Measurements from ENCODE around the gene TMCC2.

TMCC2 gene

DNA sequence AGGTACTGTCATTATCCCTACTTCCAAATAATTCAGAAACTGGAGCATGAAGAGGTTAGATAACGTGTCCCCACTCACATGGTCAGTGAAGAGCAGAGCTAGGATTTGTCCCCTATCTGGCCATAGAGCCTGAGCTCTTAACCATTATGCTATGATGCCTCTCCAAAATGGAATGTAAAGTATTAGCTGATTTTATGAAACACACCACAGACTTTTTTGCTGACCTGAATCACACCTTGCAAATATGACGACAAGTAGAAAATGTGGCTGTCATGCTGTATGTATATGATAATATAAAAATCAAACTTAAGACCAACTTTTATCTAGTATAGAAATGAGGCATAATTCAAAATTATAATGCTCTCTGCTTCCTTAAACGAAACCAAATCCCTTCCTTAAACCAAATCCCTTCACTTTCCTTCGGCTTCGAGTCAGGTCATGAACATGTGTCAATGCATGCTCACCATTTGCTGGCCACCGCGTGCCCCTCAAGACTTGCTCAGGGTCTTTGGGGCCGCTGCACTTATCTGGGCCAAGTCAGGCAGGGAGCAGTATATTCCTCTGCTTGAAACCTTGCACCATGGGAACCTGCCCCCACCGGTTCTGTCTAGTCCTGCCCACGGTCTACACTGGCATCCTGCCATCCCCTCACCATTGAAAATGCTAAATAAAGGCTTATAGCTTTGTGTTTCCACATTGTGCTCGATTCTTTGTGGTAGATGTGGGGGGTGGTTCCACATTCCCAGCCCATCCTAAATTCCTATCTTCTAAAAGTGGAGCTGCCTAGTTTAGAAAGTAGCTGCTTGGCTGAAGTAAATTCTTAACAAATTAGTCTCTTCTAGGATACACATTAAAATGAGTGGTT lies 1.6 kb upstream of the TMCC2 start:
- no peak for DNase-seq (ENCODE audit: extremely low read depth, insufficient read length)
- Histone ChIP-seq H3K4me3 (replicated peaks; ENCODE audit: low read depth, low read length) (no peak overlapping the region), H3K36me3 (ENCODE audit: control insufficient read depth, insufficient read depth, low read length) (no peaks in the 10 kb centered on the region), H3K27me3 (replicated peaks; ENCODE audit: control insufficient read depth, insufficient read depth, low read length) (no peaks in the 10 kb centered on the region)
- TF ChIP-seq, protein P1, sequence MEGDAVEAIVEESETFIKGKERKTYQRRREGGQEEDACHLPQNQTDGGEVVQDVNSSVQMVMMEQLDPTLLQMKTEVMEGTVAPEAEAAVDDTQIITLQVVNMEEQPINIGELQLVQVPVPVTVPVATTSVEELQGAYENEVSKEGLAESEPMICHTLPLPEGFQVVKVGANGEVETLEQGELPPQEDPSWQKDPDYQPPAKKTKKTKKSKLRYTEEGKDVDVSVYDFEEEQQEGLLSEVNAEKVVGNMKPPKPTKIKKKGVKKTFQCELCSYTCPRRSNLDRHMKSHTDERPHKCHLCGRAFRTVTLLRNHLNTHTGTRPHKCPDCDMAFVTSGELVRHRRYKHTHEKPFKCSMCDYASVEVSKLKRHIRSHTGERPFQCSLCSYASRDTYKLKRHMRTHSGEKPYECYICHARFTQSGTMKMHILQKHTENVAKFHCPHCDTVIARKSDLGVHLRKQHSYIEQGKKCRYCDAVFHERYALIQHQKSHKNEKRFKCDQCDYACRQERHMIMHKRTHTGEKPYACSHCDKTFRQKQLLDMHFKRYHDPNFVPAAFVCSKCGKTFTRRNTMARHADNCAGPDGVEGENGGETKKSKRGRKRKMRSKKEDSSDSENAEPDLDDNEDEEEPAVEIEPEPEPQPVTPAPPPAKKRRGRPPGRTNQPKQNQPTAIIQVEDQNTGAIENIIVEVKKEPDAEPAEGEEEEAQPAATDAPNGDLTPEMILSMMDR (IDR thresholded peaks at IDR 0.05; ENCODE audit: insufficient read depth, low read length, poor library complexity, severe bottlenecking), result no peak

DNA sequence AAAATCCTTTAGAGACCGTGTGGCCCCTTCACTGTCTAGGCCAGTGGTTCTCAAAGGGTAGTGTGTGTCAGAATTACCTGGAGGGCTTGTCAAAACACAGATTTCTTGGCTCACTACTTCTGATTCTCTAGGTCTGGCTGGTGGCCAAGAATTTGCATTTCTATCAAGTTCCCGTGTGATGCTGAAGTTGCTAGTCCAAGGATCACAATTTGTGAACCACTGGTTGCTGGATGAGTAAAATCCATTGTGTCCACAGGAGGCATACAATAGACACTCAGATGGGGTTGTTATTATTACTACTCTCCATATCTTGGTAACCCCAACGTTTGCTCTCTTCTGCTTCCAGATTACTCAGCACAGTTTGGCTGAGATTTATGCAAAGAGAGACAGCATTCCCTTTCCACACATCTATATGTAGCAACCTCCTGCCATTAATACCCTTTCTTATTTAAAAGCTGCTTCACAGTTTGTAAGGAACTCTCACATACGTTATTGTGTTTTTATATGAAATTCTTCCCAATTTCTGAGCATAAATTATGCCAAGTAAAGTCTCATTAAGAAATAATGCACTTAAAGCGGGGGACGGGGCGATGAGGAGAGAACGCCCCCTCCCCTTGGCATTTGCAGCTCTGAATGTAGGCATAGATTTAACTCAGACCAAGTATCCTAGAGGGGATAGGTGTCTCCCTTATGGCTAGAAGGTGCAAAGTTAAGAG lies 720 bp upstream of the TMCC2 start:
- peak overlapping the region; percentile 63 for H3K4me3 ChIP-seq (replicated peaks; ENCODE audit: low read depth, low read length)
- no peaks in the 10 kb centered on the region for H3K27me3 ChIP-seq (replicated peaks; ENCODE audit: control insufficient read depth, insufficient read depth, low read length)
- no peaks in the 10 kb centered on the region for H3K36me3 ChIP-seq (ENCODE audit: control insufficient read depth, insufficient read depth, low read length)
- TF ChIP-seq, protein P1 (IDR thresholded peaks at IDR 0.05; ENCODE audit: insufficient read depth, low read length, poor library complexity, severe bottlenecking), result no peak
- no peak for DNase-seq (ENCODE audit: extremely low read depth, insufficient read length)

DNA sequence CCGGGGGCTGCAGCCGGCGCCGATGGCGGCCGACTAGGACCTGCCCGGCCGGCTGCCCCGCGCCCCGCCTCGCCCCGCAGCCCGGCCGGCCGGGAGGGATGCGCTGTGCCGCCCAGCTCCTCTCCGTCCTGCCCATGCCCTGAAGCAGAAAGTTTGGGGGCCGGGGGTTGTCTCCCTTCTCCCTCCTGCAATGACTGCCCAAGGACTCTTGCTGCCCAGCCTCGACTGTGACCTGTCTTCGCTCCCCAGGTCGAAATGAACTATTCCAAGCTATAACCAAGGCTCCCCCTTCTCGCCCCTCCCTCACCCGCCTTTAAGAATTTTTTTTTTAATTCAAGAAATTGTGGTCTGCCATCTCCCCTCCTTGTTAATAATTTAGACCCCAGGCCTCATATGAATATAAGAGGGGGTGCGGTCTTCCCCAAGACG lies 361 bp downstream of the TMCC2 start:
- no peak for DNase-seq (ENCODE audit: extremely low read depth, insufficient read length)
- no peaks in the 10 kb centered on the region for H3K27me3 ChIP-seq (replicated peaks; ENCODE audit: control insufficient read depth, insufficient read depth, low read length)
- TF ChIP-seq, protein P1 (IDR thresholded peaks at IDR 0.05; ENCODE audit: insufficient read depth, low read length, poor library complexity, severe bottlenecking), result no peak

DNA sequence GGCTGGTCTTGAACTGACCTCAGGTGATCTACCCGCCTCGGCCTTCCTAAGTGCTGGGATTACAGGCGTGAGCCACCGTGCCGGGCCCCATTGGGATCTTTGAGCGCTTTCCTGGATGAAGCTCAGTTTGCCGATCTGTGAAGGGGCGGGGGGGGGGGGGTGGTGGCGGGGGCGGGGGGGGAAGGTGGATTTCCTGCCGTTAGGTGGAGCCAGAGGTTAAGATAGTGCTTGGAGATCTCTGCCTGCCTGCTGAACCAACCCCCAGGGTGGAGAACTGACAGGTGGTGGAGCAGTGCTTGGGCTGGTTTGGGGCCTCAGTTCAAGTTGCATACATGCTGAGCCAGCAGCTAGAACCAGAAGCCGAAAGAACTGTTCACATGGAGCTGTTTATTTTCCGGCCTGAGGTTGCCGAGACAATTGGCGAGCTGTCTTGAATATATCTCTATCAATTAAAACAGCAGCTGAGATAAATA lies 1.7 kb downstream of the TMCC2 start:
- peak; percentile 63 for DNase-seq (ENCODE audit: extremely low read depth, insufficient read length)
- peak overlapping the region; percentile 63 for H3K4me3 ChIP-seq (replicated peaks; ENCODE audit: low read depth, low read length)
- no peaks in the 10 kb centered on the region for H3K27me3 ChIP-seq (replicated peaks; ENCODE audit: control insufficient read depth, insufficient read depth, low read length)
- TF ChIP-seq, protein P1 (IDR thresholded peaks at IDR 0.05; ENCODE audit: insufficient read depth, low read length, poor library complexity, severe bottlenecking), result peak; percentile 39
- H3K36me3 ChIP-seq (ENCODE audit: control insufficient read depth, insufficient read depth, low read length), result no peaks in the 10 kb centered on the region

More for the DNA sequence above, 361 bp downstream of the TMCC2 start:
- H3K36me3 ChIP-seq (ENCODE audit: control insufficient read depth, insufficient read depth, low read length), result no peaks in the 10 kb centered on the region
- peak overlapping the region; percentile 63 for H3K4me3 ChIP-seq (replicated peaks; ENCODE audit: low read depth, low read length)

DNA sequence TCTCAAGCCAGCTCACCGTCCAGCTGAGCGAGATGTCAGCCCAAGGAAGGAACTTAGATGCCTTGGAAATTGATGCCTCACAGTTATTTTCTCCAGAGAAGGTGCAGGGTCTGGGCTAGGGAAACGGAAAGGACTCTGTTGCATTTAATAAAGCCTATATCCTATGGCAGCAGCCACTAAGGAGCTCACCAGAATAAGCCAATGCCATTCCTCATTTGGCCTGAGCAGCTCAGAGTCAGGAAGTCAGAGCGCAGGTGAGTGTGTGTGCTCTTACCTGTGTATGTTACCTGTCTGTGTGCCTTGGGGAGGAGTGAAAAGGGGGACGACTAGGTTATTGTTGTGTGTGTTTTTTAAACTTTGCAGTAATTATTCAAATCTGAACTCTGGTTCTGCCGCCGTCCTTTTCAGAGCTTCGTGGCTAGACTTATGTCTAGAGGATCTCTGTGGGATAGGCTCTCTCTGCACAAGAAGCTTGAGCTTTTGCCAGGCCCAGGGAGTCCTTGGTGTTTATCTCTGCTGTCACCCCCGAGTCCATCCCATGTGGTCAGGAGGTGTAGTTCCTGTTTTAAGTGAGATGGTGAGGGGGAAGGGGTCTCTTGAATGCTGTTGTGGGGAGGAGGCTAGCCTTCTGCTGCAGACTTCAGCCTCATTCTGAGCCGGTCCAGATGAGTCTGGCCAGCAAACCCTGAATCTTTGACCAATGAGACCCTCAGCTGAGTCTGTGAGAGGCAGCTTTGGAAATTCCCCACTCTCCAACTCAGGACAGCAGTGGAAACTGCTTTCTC lies 2.4 kb downstream of the TMCC2 start:
- Histone ChIP-seq H3K27me3 (replicated peaks; ENCODE audit: control insufficient read depth, insufficient read depth, low read length) (no peaks in the 10 kb centered on the region), H3K4me3 (replicated peaks; ENCODE audit: low read depth, low read length) (no peak overlapping the region), H3K36me3 (ENCODE audit: control insufficient read depth, insufficient read depth, low read length) (no peaks in the 10 kb centered on the region)
- TF ChIP-seq, protein P1 (IDR thresholded peaks at IDR 0.05; ENCODE audit: insufficient read depth, low read length, poor library complexity, severe bottlenecking), result no peak
- DNase-seq (ENCODE audit: extremely low read depth, insufficient read length), result no peak

All from GM06990 (cell line).